ENCODE results near the gene ASGR1.
"Not testable (repeated sequence)": the region's sequence is repeated elsewhere in the genome, so short reads cannot be mapped to it uniquely, and the experiment has no call there.

ASGR1 gene

DNA sequence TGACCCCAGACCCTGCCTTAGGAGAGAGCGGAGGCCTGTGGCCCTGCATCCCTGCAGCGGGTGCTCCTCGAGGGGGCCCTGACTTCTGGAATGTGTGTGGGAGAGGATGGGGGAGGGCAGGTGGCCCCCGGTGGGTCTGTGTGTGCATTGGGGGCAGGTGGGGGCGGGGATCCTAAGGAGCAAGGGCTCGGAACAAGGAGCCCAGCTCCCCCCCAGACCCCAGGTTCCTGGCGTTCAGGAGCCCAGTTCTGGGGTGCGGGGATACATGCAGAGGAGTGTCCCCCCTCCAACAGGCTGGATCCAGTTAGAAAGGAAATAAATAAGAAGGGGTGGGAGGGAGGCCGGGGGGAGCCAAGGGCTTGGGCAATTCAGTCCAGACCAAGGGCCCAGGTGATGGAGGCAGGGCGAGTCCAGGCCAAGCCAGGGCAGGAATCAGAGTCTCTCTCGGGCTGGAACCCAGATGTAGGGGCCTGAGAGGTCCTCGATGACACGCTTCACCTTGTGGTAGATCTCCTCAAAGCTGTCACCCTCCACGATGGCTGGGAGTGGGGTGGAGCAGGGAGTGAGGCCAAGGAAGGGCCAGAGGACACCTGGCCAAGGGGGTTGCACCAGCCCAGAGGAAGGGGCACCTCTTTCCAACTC lies 11.2 kb upstream of the ASGR1 start:
- DNase-seq = no peak

DNA sequence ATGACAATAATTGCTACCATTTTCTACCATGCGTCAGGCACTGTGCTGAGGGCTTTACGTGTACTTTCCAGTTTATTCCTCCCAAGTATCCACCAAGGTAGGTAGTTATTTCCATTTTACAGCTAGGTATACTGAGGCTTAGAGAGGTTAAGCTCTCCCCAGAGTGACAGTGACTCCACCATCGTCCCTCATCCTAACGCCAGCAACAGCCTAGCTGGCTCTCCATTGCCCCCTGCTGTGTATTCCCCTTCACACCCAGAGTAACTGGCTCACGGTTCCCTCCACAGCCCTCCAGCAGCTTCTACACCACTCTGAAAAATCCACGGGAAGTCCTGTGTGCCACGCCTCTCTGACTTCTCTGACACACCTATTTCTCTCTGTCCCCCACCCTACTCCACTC lies 7.1 kb upstream of the ASGR1 start:
- DNase-seq = no peak

DNA sequence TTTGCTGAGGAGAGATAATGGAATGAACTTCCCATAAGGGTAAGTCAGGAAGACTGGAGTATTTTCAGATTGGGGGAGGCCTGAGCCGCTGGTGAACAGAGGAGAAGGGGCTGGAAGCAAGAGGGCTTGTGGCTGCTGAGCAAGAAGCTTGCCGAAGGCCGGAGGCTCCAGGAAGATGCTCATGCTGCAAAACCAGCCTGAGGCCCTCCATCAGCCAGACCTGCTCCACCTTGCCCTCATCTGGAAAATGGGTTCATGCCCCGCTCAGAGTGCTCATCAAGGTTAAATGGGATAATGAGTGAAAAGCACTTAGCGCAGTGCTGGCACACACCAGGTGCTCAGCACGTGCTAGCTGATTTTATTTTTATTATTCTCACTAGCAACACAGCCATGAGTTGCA lies 5.5 kb upstream of the ASGR1 start:
- DNase-seq = no peak

DNA sequence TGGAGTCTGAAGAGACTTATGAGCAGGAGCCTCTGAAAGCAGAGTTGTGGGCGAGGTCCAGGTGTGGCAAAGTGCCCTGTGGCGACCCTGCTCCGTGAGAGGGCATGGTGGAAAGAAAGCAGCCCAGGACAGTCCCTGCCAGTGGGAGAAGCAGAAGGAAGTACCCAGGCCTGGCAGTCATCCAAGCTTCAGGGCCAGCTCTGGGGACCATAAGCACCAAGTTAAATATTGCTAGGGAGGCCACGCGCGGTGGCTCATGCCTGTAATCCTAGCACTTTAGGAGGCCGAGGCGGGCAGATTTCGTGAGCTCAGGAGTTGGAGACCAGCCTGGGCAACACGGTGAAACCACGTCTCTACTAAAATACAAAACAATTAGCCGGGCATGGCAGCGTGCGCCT lies 4.9 kb upstream of the ASGR1 start:
- peak in 3 of 14 donors; percentile 4 to 16 (median 8) for DNase-seq

DNA sequence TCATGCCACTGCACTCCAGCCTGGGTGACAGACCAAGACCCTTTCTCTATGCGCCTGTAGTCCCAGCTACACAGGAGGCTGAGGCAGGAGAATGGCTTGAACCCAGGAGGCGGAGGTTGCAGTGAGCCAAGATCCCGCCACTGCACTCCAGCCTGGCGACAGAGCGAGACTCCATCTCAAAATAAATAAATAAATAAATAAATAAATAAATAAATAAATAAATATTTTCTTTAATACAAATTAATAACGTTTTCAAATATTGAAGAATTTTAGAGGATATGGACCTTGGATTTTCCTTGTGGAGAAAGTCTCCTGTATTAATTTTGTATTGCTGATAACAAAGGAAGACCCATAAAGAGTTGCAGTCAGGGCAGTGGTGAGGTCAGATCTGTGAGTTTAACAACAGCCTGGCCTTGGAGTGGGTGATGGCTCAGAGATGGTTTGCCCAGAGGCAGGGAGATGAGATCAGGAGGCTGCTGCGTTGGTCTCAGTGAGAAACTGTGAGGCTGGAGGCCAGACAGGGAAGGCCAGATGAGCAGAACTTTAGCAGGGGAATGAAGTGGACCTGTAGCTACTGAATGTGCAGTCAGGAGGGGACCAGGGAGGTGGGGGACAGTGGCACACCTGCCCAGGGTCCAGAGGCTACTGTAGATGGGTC lies 4.4 kb upstream of the ASGR1 start:
- DNase-seq = no peak

DNA sequence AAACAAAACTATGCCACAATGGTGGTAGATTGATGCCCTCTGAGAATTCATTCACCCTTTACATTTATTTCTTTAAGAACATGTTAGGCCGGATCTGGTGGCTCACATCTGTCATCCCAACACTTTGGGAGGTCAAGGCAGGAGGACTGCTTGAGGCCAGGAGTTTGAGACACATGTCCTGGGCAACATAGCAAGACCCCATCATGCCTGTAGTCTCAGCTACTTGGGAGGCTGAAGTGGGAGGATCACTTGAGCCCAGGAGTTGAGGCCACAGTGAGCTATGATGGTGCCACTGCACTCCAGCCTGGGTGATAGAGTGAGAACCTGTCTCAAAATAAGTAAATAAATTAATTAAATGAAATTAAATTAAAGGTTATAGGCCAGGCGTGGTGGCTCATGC lies 2.9 kb upstream of the ASGR1 start:
- DNase-seq = not testable (repeated sequence)

DNA sequence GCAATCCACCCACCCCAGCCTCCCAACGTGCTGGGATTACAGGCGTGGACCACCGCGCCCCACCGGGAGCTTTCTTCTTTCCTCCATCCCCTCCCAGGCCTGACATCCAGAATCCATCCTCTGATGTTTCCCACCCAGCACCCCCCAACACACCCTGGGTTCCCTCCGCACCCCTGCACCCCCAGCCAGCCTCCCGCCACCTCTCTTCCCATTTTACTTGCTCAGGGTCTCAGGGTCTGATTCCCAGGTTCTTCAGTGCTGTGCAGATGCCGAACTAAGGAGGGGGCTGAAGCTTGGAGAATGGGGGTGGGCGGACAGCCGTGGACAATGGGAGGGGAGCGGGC lies 225 bp downstream of the ASGR1 start:
- no peak for DNase-seq

DNA sequence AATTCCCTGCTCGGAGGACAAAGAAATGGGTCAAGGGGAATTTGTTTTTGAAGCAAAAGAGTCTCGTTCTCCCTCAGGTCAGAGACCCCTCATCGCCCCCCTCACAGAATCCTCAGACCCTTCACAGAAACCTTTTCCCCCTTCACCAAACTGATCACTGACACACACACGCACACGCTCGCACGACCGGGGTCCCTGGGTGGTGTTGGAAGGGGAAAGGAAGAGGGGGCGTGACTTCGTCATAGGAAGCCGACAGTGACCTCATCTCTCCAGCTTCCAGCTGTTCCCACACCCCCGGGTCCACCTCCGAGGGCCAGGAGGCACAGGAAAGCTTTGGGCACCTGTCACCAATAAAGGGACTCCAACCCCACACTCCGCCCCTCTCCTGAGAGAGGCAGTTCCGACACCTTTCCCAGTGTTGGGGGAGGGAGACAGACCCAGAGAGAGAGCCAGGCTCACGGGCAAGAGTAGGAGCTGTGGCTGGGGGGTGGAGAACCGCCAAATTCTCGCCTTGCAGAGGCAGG lies 1.2 kb downstream of the ASGR1 start:
- no peak for DNase-seq

DNA sequence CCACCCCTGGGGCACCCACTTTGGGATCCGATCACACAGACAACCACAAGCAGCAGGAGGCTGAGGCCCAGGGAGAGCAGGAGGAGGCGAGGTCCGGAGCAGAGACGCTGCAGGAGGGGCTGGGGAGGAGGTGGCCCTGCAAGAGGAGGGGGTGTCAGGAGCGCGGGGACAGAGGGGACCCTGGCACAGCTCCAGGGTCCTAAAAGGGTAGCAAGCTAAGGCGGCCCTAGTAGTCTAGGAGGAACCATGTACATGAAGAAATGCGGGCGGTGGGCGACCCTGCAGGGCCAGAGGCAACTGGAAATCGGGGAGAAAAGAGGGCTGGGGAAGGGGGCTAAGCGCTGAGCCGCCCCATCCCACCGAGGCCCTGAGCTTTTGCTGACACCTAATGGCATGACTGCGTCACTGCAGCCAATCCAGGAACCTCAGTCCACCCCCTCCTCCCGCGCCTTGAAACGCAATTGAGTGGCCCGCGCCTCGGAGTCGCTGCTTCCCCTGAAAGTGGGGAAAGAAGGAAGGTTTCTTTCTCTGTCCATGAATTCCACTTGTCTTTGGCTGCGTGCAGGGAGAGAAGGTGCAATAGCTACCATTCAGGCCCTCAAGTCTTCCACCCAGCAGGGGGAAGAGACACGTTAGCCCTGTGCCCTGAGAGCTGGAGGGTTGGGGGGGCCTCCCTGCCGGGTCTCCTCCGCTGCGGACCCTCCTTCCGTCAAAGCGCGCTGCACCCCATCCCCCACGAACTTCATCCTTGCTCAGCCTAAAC lies 1.8 kb downstream of the ASGR1 start:
- peak in 12 of 14 donors; percentile 7 to 62 (median 24) for DNase-seq

DNA sequence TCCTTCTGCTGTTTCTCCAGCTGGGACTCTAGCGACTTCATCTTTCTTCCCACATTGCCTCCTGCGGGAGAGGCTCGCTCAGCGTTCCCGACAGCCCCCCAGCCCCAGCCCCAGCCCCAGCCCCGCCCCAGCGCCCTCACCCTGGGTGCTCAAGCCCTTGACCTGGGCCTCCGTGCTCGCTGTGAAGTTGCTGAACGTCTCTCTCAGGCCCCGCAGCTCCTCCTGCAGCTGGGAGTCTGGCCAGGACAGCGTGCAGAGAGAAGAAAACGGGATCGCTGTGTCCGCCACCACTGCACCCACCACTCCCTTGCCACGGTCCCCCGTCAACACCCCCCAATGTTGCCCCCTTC lies 2.4 kb downstream of the ASGR1 start:
- no peak for DNase-seq

DNA sequence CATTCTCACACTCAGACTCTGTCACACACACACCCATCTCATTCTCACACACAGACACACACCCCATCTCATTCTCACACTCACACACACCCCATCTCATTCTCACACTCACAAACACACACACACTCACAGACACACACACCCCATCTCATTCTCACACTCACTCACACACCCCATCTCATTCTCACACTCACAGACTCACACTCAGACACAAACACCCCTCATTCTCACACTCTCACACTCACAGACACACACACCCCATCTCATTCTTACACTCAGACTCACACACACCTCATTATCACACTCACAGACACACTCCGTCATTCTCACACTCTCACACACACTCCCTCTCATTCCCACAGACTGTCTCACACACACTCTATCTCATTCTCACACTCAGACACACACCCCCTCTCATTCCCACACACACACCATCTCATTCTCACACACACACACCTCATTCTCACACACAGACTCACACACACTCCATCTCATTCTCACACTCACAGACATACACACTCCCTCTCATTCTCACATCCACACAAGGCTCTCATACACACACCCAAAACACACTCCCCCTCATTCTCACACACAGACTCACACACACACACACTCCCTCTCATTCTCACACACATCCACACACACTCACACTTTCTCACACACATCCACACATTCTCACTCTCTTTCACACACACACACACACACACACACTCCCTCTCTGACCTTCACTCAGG lies 2.9 kb downstream of the ASGR1 start:
- no peak for DNase-seq

DNA sequence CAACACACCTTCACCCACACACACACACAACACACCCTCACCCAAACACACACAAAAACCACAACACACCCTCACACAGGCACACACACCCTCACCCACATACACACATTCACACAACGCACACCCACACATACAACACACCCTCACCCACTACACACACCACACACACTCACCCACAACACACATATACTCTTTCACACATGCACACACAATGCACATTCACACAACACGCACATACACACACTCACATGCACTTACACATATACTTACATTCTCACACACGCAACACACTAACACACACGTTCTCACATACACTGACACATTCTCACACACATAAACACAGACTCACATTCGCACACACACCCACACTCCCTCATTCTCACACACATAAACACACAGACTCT lies 3.8 kb downstream of the ASGR1 start:
- no peak for DNase-seq

DNA sequence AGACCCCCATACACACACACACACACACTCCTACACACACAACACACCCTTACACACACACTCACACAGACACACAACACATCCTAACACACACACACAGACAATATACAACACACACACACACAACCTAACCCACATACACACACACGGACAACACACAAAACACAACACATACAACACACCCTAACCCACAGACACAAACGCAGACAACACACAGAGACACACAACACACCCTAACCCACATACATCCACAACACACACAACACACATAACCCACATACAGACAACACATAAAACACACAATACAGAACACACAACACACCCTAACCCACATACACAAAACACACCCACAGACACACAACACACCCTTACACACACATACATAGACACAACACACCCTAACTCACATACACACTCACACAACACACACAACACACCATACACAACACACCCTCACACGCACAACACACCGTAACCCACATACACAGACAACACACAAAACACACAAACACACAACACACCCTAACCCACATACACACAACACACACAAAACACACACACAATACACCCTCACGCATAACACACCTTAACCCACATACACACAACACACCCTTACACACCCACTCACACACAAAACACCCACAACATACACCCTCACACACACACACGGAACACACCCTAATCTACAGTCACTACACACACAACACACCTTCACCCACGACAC lies 4.4 kb downstream of the ASGR1 start:
- no peak for DNase-seq

DNA sequence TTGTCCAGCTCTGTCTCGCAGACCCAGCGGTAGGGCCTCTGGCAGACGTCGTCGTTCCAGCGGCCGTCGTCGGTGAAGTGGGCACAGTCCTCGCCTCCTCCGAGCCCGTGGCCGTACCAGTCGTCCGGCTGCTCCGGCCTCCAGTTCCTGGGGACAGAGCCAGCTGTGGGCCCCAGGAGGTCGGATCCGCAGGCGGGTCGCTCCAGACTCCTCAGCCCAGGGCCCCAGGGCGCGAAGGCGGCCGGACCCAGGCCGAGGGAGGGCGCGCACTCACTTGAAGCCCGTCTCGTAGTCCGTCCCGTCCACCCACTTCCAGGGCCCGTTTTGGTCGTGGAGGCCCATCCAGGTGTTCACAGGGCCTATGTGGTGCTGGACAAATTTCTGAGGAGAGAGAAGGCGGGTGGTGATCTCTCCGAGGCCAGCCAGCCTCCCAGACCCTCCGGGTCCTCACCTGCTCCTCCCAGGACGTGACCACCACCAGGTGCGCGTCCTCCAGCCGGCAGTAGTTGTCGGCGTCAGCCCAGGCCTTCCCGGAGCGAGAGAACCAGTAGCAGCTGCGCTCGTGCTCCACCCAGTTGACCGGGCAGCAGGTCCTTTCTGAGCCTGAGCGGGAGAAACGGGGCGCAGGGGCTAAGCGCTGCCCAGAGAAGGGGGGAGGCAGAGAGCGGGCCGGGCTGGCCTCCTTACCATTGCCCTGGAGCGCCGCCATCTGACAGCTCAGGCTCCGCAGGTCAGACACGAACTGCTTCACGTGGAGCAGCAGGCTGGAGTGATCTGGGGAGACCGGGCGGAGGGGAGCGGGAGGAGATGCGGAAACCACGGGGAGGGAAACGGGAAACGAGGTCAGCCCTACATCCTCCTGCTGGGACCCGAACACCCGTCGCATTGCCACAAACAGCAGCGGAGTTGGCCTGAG lies 5.2 kb downstream of the ASGR1 start:
- peak in 4 of 14 donors; percentile 3 to 65 (median 26) for DNase-seq

DNA sequence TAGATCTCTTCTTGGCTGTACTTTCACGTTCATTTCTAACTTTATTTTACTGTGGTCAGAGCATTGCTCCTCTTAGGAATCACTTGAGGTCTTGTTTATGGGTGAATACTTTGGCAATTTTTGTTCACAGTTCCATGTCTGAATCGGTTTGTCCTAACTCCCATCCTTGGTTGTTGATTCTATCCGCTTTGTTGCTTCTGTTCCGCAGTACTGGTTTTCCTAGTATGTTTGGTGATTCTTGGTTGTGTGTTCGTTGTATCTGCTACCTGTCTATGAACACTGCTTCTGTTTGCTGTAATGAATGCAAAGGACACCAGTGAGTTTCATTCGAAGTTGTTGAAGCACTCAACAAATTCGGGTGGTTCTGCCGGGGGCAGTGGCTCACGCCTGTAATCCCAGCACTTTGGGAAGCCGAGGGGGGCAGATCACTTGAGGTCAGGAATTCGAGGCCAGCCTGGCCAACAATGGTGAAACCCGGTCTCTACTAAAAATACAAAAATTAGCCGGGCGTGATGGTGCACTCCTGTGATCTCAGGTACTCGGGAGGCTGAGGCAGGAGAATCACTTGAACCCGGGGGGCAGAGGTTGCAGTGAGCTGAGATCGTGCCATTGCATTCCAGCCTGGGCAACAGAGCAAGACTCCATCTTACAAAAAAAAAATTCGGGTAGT lies 6.5 kb downstream of the ASGR1 start:
- not testable (repeated sequence) for DNase-seq

DNA sequence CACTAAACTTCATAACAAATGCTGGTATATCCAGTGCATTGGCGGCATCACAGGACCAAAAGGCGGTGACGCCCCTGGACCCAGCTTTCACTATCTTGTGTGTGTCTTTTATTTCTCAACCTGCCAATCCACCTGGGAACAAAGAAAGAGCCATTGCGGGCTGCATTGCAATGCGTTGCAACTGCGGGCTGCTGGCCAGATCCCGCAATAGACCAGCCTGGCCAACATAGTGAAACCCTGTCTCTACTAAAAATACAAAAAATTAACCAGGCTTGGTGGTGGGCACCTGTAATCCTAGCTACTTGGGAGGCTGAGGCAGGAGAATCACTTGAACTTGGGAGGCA lies 9.6 kb downstream of the ASGR1 start:
- DNase-seq = not testable (repeated sequence)

DNA sequence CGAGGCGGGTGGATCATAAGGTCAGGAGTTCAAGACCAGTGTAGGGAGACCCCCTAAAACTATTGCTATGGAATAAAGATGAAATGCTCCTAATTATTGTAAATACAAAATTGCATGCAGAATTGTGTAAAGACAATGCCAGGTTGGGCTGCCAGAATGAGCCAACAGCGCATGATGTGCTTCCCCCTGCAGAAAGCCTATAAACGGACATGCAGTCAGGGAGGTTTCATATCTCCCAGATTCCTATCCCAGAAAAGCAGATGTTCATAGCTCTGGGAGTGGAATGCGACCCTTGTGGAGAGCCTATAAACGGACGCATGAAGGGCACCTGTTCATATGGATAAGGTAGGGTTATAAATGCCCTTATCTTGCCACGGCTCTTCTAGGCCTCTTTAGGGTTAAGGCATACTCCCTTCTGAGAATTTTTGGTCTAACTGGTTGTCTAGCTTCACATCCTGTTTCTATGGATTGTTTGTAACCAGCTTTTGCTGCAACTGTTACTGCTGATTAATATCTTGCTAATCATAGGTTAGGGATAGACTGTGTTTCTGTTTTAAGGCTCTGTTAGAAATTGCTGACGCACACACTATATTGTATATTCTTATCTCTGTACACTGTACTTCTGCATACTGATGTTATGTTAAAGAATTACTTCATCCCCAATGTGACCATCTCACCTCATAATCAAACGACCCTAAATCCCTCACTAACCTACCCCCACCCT lies 10.2 kb downstream of the ASGR1 start:
- not testable (repeated sequence) for DNase-seq

DNA sequence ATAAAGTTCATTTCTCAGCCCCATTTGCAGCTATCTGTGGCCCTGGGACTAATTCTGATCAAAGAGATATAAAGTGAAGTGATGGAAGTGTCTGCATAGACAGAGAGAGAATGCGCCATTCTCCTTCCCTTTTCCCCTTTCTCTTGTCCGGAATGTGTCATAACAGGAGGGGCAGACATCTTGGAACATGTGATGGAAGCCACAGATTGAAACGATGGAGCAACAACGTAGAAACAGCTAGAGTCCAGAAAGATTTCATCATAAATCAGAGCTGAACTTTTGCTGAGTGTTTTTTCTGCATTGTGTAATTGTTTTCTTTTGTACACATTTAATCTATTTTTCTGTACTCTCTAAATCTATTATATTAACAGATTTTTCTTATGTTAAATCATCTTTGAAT lies 11.3 kb downstream of the ASGR1 start:
- no peak for DNase-seq

DNA sequence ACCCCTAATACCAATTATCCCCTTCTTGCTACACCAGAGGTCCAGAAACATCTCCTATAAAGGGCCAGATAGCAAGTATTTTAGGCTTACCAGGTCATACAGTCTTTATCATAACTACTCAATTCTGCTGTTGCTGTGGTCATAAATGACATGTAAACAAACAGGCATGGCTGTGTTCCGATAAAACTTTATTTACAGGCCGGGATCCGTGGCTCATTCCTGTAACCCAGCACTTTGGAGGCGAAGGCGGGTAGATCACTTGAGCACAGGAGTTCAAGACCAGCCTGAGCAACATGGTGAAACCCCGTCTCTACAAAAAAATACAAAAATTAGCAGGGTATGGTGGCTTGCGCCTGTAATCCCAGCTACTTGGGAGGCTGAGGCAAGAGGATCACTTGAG lies 12.3 kb downstream of the ASGR1 start:
- no peak for DNase-seq

DNA sequence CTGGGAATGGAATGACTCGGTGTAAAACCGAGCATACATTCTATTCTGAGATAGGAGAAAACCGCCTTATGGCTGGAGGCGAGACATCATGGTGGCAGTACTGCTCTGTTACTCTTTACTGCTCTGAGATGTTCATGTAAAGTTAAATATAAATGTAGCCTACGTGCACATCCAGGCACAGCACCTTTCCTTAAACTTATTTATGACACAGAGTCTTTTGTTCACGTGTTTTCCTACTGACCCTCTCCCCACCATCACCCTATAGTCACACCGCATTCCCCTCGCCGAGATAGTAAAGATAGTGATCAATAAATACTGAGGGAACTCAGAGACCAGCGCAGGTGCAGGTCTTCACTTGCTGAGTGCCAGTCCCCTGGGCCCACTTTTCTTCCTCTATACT lies 19.6 kb downstream of the ASGR1 start:
- not testable (repeated sequence) for DNase-seq

All from C1 segment of cervical spinal cord (tissue), 14 donors.